ENCODE measurements around the gene NRDE2.

GRCh38 chr14:90255871-90256270 lies 75.9 kb downstream of the NRDE2 start:
- TF ChIP-seq CTCF (conservative IDR thresholded peaks at IDR 0.05) (no peak), ZFX (IDR thresholded peaks at IDR 0.05) (no peak)
